Activated T-cell treated with anti-CD3 and anti-CD28 coated beads, Interleukin-2, amount 50 U/mL, for 1 hour (primary cell): ENCODE measurements around the gene IQSEC1.

Experiments
- DNase-seq: peaks from one replicate; pipeline ENCODE4 v3.0.0-alpha.2; 2020

The IQSEC1 gene

GRCh38 chr3:13013994-13014754 is 59.1 kb downstream of the IQSEC1 start:
- peak; percentile 45 for DNase-seq

DNA sequence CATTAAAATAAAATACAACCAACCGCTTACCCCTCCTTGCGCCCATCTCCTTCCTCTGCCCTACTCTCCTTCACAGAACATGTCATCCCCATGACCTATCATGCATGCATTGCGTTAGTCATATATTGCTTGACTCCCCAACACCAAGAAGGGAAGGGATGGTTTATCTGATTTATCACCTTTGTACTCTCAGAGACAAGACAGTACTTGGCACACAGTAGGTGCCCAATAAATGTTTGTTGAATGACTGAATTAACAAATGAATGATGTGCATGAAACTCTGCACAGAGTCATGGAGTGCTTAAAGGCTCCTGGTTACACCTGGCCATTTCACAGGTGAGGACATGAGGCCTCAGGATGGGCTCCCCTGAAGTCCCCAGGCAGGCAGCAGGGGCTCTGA is 59.7 kb downstream of the IQSEC1 start:
- DNase-seq: peak; percentile 18

GRCh38 chr3:13013151-13013561 is 60.1 kb downstream of the IQSEC1 start:
- no peak for DNase-seq

DNA sequence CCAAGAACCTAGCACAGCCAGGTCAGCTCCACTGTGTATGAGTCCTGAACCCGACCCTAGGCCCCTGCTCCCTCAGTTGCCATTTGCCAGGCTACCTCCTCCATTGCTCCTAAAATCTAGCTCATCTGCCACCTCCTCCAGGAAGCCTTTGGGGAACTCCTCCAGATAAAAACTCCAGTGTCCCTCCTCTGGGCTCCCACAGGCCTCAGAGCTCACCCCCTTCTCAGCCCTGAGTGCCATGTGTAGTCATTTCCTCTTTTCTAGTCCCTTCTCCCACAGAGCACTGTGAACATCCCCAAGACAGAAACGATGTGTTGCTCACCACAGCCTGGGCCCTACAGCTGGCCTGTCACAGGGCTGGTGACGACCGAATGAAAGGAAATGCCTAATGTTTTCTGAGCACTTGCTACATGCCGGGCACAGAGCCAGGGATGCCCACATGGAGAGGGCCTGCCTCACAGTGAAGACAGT is 61.0 kb downstream of the IQSEC1 start:
- DNase-seq: peak; percentile 59

DNA sequence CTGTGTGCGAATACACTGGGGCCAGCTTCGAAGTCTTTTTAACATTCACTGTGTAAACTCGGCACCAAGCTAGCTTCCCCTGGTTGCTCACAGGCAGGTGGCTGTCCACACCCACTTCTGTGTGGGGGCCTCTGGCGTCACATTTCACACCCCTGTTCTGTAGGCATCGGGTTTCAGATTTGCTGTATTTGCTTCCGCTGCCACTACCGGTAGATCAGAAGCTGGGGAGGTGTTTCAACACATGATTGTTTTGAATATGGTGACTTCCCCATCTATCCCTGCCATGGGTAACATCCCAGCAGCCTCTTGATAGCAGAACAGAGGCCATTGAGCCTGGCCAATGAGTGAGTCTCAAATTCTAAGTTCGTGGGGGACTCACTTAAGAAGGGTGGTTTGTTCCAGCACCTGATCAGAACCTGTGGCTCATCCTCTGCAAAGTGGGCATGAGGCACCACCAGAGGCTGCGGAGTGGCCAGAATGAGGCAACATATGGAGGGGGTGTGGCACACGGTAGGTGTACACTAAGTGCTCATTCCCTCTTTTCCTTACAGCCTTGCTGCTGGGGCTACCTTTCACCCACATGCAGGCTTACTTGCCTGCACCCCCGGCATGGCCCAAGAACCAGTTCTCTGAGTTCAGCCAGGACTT is 61.5 kb downstream of the IQSEC1 start:
- peak; percentile 78 for DNase-seq

DNA sequence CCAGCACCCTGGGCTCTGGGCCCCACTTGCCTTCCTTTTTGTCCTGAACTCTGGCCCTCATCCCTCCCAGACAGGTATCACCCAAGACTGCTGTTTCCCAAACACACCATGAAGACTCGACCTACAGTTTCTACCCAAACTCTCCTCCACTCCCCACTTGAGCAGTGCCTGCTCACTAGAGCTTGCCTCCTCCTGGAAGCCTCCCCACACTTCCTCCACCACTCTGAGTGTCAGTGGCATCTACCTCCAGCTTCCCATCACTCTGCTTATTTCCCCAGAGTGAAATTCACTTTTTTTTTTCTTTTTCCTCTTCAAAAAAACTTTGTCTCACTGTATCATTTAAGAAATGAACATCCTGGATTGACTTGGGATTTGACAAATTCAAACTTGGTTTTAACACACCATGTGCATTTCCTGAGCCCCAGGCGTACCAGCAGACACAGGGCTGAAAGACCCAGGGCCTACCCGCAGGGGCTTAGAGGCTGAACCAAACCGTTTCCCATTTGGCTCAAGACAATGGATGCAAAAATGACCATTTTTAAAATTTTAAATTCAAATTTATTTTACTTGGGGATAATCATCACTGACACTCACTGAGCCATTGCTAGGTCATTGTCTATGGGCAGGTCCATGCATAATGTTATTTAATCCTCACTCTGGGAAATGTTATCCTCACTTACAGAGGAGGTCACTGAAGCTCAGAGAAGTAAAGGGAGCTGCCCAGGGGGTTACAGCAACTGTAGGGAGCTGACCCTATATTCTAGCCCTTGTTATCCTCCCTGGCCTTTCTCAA is 62.3 kb downstream of the IQSEC1 start:
- no peak for DNase-seq

DNA sequence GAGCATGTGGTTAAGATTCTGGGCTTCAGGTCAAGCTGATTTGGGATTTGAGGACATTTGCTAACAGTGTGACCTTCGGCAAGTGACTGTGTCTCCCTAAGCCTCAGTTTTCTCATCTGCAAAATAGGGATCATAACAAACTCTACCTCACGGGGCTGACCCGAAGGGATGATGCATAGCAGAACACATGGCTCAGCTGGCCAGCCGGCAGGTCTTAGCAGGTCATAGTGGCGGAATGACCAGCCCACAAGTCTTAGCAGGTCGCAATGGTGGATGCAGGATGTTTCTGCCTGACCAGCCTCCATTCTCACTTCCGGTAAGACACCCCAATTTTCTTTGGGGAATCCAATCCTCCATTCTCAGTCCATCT is 63.3 kb downstream of the IQSEC1 start:
- no peak for DNase-seq

DNA sequence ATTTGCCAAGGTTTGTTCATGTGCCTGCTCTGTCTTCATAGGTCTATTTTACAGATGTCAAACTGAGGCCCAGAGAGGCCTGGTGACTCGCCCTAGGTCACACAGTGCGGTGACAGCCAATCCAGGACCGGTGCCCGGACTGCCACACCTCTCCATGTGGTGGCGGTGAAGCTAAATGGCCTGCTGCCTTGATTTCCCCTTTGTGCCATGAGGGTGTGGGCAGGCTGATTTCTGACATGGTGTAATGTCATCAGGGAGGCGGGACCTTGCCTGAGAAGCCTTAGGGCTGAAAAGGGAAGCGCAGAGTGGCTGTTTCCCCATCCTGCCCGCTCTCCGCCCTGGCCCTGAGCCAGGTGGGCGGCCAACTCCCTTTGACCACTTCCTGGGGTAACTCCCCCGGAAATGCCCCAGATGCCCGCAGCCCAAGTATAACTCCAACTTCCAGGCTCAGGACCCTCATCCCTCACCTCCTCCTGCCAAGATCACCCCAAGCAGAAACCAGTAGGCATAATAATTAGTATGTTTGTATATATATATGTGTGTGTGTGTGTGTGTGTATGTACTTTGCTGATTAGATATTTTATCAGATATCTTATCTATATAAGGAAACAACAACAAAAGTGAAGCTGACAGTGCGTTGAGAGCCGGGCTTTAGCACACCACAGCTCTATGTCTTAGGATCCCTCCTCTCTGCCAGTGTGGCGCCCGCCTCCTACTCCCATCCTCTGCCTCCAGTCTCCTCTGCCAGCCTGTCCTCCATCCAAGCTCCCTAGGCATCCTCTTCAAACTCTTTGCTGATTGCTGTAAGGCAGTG is 63.9 kb downstream of the IQSEC1 start:
- DNase-seq: peak; percentile 48

GRCh38 chr3:13008155-13008995 is 64.9 kb downstream of the IQSEC1 start:
- DNase-seq: no peak

DNA sequence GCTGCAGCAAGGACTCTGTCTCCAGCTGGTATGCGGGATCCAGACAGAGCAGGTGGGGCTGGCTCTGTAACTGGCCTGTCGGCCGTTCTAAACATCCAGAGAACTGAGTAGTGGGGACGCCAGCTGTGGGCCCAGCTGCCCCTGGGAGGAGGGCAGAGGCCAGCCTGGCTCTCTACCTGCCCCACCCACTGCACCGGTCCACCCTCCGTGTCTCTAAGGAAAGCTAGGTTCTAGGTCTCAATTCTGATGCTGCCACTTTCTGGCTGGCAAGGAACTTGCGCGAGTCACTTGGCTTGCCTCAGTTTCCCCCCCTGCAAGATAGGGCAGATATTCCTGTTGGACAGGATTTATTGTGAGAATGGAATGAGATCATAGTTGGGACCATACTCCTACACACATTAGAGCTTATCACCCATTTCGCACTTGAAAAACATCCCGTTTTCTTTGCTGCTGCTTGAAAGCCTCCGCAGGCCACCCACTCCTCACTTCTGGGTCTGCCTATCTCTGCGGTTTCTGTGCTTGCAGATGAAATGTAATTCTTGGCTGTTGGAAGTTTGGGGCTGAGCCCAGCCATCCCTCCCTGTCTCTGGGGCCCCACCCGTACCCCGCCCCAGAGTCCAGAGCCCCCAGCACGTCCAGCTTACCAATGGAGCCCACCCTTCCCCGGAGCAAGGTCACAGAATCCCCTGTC is 65.8 kb downstream of the IQSEC1 start:
- no peak for DNase-seq

DNA sequence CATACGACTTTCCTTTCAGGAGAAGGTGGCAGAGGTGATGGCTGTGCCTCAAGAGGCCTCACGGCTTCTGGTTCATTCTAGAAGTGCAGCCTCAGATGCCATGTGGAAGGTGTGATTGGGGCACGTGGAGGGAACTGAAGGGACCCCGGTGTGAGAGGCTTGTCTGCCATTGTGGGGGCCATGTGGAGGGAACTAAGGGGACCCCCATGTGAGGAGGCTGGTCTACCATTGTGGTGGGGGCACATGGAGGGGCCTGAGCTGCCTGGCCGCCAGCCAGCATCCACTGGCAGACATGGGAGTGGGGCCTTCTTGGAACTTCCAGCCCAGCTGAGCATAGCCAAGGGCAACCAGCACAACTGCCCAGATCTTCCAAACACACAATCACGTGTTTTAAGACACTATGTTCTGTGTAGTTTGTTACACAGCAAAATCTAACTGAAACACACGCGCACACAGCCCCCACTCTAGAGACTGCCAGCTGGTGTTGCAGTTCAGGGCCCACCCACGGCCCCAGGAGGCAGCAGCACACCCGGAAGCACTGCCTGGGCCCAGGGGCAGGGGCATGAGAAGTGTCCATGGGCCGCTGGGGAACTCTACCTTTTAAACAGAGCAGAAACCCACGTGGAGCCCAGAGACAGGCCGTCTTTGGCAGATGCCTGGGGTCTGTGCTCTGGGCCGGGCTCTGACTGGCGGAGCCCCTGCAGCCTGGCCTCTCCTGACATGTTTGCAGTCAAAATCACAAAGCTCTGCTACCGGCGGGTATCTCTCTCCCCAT is 66.8 kb downstream of the IQSEC1 start:
- DNase-seq: no peak

GRCh38 chr3:13005301-13005700 is 67.9 kb downstream of the IQSEC1 start:
- DNase-seq: no peak

- no peak for DNase-seq
Observed at GRCh38 chr3:13004376-13004775, 68.9 kb downstream of the IQSEC1 start.

DNA sequence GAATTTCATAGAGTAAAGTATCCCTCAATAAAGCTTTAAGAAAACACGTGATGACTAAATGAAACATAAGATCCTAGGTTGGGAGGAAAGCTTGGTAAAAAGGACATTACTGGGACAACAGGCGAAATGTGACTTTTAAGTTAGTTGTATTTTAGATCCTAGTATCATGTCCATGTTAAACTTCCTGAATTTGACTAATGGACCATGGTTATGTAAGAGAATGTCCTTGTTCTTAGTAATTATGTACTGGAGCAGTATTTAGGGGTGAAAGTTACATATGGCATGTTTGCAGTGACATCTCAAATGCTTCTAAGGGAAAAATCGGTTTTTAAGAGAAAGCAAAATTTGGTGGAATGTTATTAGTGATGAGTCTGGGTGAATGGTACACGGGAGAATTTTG is 69.6 kb downstream of the IQSEC1 start:
- no peak for DNase-seq

GRCh38 chr3:13002398-13003124 is 70.7 kb downstream of the IQSEC1 start:
- DNase-seq: no peak

GRCh38 chr3:12999147-13000140 is 73.8 kb downstream of the IQSEC1 start:
- no peak for DNase-seq

GRCh38 chr3:12998648-12999047 is 74.6 kb downstream of the IQSEC1 start:
- no peak for DNase-seq

DNA sequence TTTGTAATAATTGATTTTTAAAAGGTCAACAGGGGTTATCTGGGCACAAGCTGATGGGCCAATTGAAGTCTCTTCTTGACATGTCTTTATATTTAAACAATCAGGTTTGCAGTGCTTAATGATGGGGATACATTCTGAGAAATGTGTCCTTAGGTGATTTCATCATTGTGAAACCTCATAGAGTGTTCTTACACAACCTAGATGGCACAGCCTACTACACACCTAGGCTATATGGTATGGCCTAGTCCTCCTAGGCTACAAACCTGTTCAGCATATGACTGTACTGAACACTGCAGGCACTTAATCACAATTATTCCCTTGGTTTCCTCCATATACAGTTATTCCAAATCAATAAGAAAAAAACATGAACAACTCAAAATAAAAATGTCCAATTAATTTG is 75.8 kb downstream of the IQSEC1 start:
- DNase-seq: no peak

DNA sequence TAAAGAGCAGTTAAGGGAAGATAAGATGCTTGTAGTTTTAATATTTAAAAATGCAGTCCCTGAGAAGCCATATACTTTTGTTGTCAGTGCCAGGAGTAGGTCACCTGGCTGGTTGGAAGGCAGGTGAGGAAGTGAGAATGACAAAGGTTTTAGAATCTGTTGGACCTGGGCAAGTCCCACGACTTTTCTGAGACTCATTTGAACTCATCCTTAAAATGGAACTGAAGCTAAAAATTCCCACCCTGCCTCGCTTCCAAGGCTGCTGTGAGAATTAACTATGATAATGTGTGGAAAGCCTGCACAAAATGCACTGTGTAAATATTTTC is 77.1 kb downstream of the IQSEC1 start:
- no peak for DNase-seq
